ENCODE measurements around the gene PRR13. TPM values are rescaled to one million over a fixed set of nuclear protein-coding genes. Genes with fewer than 3 reads are reported as not detected.
"Not testable (repeated sequence)": the region's sequence is repeated elsewhere in the genome, so short reads cannot be mapped to it uniquely, and the experiment has no call there.

The PRR13 gene
- total RNA-seq, 1 experiment from 2014 or later, result 54.5 TPM

- H3K36me3 ChIP-seq, result peaks cover 98% of the 10 kb centered on the region
Observed at GRCh38 chr12:53472056-53472582, 30.6 kb downstream of the PRR13 start.

GRCh38 chr12:53474077-53474476 lies 32.5 kb downstream of the PRR13 start:
- H3K4me3 ChIP-seq, result no peak overlapping the region
- no peaks in the 10 kb centered on the region for H3K27me3 ChIP-seq
- H3K27ac ChIP-seq, result no peak overlapping the region
- no peaks in the 10 kb centered on the region for H3K9me3 ChIP-seq (replicated peaks)
- no peak for DNase-seq
- H3K4me1 ChIP-seq, result peaks cover 7% of the 10 kb centered on the region; the same call in 1 of the 2 replicates
- H3K36me3 ChIP-seq, result peaks cover 98% of the 10 kb centered on the region

More at GRCh38 chr12:53472056-53472582, 30.6 kb downstream of the PRR13 start:
- Histone ChIP-seq H3K27me3 (no peaks in the 10 kb centered on the region), H3K9me3 (replicated peaks) (no peaks in the 10 kb centered on the region), H3K4me1 (peaks cover 7% of the 10 kb centered on the region; the same call in 1 of the 2 replicates), H3K4me3 (no peak overlapping the region), H3K27ac (no peak overlapping the region)
- no peak for DNase-seq

GRCh38 chr12:53474819-53475218 lies 33.3 kb downstream of the PRR13 start:
- H3K4me3 ChIP-seq, result no peak overlapping the region
- no peaks in the 10 kb centered on the region for H3K27me3 ChIP-seq
- H3K9me3 ChIP-seq (replicated peaks), result no peaks in the 10 kb centered on the region
- H3K4me1 ChIP-seq, result peaks cover 7% of the 10 kb centered on the region; the same call in 1 of the 2 replicates
- H3K36me3 ChIP-seq, result peaks cover 96% of the 10 kb centered on the region
- no peak overlapping the region for H3K27ac ChIP-seq
- no peak for DNase-seq

DNA sequence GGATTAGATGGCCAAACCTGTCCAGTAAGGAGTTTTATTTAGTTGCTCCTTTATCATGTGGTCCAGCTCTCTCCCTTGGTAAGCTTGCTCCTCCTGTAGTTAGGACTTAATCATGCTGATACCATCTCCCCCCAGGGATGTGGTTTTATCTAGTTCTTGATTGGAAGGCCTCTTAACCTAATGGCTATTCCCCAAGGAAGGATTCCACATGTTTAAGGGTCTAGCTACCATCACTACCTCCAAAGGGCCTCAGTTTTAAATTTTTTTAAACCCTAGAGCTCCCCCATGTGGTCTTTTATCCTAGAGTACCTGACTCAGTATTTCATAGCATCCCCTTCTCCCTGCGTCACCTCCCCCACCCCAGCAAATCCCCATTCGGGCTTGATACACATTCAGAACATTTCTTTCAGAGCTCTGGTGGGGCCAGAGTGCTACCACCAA lies 35.3 kb downstream of the PRR13 start:
- no peaks in the 10 kb centered on the region for H3K27me3 ChIP-seq
- H3K9me3 ChIP-seq (replicated peaks), result no peaks in the 10 kb centered on the region
- no peak overlapping the region for H3K4me3 ChIP-seq
- peaks cover 7% of the 10 kb centered on the region; the same call in 1 of the 2 replicates for H3K4me1 ChIP-seq
- peak in 1 of 2 experiments; percentile 48 for DNase-seq
- H3K36me3 ChIP-seq, result peaks cover 97% of the 10 kb centered on the region
- no peak overlapping the region for H3K27ac ChIP-seq

DNA sequence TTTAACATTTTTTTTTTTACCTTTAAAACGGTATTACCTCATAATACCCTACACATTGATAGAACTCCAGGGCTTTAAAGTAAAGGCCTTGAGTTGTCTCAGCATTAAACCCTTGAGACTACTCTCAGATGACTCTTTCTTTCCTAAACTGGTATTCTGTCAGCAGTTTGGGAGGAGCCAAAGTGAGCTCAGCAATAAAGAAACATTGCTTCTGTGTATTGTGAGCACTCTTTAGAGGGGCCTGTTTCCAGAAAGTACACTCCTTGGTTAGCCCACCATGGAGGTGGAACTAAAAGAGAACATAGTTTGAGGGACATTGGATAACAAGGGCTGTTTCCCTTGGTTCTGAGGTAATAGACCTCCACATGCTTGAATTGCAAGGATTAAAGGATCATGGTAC lies 37.3 kb downstream of the PRR13 start:
- no peaks in the 10 kb centered on the region for H3K27me3 ChIP-seq
- no peaks in the 10 kb centered on the region for H3K9me3 ChIP-seq (replicated peaks)
- no peak overlapping the region for H3K27ac ChIP-seq
- peaks cover 92% of the 10 kb centered on the region for H3K36me3 ChIP-seq
- H3K4me1 ChIP-seq, result no peaks in the 10 kb centered on the region
- H3K4me3 ChIP-seq, result no peak overlapping the region
- DNase-seq, result no peak

DNA sequence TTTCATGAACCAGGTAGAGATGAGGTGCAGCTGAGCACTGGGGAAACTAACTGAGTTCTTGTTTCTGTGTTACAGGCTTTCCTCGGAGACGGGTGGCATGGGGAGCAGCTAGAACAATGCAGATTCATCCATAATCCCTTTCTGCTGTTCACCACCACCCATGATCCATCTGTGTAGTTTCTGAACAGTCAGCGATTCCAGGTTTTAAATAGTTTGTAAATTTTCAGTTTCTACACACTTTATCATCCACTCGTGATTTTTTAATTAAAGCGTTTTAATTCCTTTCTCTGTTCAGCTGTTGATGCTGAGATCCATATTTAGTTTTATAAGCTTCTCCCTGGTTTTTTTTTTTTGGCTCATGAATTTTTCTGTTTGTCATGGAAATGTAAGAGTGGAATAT lies 37.8 kb downstream of the PRR13 start:
- no peak overlapping the region for H3K27ac ChIP-seq
- DNase-seq, result no peak
- peaks cover 91% of the 10 kb centered on the region for H3K36me3 ChIP-seq
- H3K4me1 ChIP-seq, result no peaks in the 10 kb centered on the region
- H3K4me3 ChIP-seq, result no peak overlapping the region
- no peaks in the 10 kb centered on the region for H3K27me3 ChIP-seq
- H3K9me3 ChIP-seq (replicated peaks), result no peaks in the 10 kb centered on the region

DNA sequence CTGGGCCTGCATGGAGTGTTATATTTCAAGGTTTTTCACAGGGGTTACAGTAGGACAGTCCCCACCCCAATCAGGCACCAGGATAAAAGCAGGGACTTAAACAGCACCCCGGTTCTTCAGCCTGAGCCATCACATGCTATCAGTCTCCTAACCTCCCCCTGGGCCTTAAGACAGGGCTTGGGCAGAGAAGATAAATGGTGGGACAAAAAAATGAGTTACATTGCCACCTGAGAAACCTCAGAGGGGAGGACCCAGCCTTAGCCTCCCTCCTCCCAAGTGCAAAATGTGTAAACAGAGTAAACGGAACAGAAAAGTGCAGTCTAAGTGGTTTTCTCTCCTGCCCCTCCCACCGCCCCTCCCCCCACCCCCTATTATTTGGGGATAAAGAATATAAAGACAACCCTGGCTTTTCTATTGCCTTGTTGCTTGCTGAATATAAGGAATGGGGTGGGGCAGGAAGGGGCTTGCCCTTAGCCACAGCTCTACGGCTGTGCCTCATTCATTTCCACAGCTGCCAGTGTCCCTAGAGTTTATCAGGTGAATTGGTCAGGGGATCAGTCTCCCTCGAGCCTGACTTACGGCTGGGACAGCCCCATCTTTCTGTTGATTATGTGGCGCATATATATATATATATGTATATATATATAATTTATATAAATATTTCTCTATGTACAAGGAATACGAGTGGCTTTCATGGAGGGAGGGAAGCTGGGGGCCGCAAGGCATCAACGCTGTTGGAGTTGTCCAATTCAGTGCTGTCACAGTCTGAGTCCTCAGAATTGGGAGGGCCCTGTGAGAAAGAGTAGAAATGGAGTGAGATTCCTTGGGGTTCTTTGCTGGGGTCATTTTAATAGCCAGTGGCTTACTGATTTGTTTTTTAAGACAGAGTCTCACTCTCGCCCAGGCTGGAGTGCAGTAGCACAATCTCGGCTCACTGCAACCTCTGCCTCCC lies 39.2 kb downstream of the PRR13 start:
- H3K27ac ChIP-seq, result no peak overlapping the region
- H3K36me3 ChIP-seq, result peaks cover 80% of the 10 kb centered on the region
- H3K4me1 ChIP-seq, result no peaks in the 10 kb centered on the region
- H3K4me3 ChIP-seq, result no peak overlapping the region
- no peak for DNase-seq
- no peaks in the 10 kb centered on the region for H3K27me3 ChIP-seq
- H3K9me3 ChIP-seq (replicated peaks), result no peaks in the 10 kb centered on the region

DNA sequence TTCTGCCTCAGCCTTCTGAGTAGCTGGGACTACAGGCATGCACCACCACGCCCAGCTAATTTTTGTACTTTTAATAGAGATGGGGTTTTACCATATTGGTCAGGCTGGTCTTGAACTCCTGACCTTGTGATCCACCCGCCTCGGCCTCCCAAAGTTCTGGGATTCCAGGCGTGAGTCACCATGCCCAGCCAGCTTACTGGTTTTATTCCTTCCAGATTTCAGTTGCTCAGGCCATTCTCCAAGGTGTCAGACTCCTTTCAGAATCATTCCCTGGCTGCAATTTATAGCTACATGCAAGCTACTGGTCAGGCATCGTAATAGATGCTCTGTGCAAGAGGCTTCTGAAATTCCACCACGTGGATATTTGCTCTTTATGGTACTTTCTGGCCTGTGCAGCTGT lies 39.9 kb downstream of the PRR13 start:
- not testable (repeated sequence) for H3K9me3 ChIP-seq (replicated peaks); H3K27me3 ChIP-seq; H3K27ac ChIP-seq; H3K4me1 ChIP-seq; H3K4me3 ChIP-seq; DNase-seq
- H3K36me3 ChIP-seq, result peaks cover 73% of the 10 kb centered on the region

DNA sequence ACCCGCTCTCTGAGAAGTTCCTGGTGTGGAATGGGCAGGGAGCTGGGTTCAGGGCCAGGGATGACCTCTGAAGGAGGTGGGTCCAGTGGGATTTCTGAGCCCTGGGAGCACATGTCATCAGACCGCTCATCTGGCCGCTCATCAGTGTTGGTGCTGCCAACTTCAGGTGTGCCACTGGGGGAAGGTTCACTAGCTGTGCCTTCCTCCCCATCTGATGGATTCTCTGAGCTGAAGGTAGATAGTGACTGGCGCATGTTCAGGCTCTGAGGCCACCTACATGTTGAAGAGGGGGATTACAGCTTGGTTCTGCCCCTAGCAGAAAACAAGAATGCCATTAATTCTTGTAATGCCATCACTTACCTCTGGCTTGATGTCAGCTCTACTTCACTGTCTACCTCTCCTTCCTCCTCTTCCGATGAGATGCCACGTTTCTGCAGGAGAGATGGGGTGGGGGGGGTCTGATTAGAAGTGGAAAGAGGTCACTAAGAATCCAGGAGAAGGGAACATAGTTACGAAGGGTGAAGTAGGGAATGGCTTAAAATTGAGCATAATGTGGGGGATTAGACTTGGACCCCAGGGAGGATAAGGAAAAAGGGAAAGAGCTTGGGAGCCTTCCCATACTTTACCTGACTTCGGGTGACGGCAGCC lies 40.5 kb downstream of the PRR13 start:
- Histone ChIP-seq H3K27ac (no peak overlapping the region; the same call in 1 of the 2 replicates), H3K27me3 (no peaks in the 10 kb centered on the region), H3K4me1 (no peaks in the 10 kb centered on the region), H3K9me3 (replicated peaks) (no peaks in the 10 kb centered on the region), H3K4me3 (no peak overlapping the region), H3K36me3 (peaks cover 67% of the 10 kb centered on the region)
- no peak for DNase-seq

DNA sequence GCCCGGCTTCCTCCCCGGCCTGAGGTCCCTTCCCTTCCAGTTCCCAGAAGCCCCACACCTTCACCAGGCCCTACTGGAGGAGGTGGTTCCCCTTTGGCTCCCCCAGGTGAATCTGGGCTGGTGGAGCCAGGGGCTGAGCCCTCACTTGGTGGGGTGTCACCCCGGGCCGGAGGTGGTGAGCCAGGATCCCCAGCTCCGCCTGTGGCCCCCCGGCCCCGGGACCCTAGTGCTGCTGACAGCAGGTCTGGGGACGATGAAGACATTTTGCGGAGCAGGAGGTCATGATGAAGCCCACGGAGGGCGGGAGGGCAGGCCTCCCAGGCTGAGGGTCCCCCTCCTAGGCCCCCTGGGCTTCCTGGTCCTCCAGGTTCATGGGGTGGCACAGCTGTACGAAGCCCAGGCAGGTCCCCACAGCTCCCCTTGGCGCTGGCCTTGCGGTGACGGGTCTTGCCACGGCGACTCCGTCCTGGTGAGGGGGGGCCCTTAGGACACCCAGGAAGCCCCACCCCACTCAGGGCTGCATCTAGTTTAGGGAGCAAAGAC lies 41.2 kb downstream of the PRR13 start:
- H3K27ac ChIP-seq, result no peak overlapping the region
- DNase-seq, result no peak
- H3K4me3 ChIP-seq, result no peak overlapping the region
- H3K27me3 ChIP-seq, result no peaks in the 10 kb centered on the region
- no peaks in the 10 kb centered on the region for H3K9me3 ChIP-seq (replicated peaks)
- no peaks in the 10 kb centered on the region for H3K4me1 ChIP-seq
- H3K36me3 ChIP-seq, result peaks cover 60% of the 10 kb centered on the region

GRCh38 chr12:53483225-53483978 lies 41.9 kb downstream of the PRR13 start:
- DNase-seq, result peak in 1 of 2 experiments; percentile 29
- H3K36me3 ChIP-seq, result peaks cover 53% of the 10 kb centered on the region
- no peak overlapping the region for H3K27ac ChIP-seq

DNA sequence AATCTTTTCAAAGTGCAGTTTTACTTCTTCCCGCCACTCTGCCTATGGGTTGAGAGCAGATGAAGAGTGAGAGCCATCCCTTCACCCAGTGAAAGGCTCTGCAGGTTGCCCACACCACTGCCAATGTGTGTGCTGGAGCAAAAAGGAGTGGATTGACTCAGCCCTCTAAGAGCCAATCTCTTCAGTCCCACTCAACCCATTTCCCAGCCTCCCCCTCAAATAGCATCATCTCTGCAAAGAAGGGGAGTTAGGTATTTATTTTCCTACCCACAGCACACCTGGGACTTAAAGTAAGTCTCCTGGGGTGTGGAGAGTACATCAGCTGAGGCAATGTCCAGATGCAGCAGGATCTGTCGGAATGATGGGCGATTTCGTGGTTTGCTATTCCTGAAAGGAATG lies 42.4 kb downstream of the PRR13 start:
- no peak overlapping the region for H3K4me3 ChIP-seq
- no peak overlapping the region for H3K27ac ChIP-seq
- no peaks in the 10 kb centered on the region for H3K9me3 ChIP-seq (replicated peaks)
- no peaks in the 10 kb centered on the region for H3K4me1 ChIP-seq
- DNase-seq, result no peak
- peaks cover 48% of the 10 kb centered on the region for H3K36me3 ChIP-seq
- H3K27me3 ChIP-seq, result no peaks in the 10 kb centered on the region

More at GRCh38 chr12:53483225-53483978, 41.9 kb downstream of the PRR13 start:
- Histone ChIP-seq H3K27me3 (no peaks in the 10 kb centered on the region), H3K4me3 (no peak overlapping the region), H3K9me3 (replicated peaks) (no peaks in the 10 kb centered on the region), H3K4me1 (no peaks in the 10 kb centered on the region)

DNA sequence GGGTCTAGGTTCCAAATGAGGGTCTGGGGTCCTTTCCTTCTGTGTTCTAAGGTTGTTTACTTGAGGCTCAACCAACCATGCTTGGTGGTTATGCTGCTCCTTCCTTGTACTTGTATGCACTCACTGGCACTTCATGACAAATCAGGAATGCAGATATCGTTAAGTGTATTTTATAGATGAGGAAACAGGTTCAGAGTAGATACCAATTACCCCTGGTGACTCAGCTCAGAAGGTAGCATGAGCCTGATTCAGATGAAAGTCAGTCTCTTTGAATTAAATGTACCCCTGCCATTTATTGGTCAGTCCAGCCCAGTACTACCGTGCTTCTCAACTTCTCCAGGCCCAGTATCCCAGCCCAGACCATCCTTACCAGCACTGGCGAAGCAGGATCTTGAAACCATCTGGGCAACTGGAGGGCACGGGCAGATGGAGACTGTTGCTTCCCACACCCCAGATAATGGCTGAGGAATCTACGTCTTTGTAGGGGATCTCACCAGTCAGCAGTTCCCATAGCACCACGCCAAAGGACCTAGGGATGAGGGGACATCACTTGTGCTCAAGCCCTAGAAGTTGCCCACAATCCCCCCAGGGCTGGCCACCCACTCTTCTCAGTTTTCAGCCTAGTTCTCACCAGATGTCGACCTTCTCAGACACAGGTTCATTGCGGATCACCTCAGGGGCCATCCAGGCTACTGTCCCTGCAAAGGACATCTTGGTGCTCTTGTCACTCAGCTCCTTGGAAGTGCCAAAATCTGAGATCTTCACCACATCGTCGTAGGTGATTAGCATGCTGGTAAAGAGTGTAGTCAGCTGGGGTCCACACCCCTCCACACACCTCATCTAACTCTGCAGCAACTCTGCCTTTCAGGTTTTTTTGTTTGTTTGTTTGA lies 43.4 kb downstream of the PRR13 start:
- DNase-seq, result no peak
- Histone ChIP-seq H3K27ac (no peak overlapping the region), H3K4me1 (no peaks in the 10 kb centered on the region), H3K4me3 (no peak overlapping the region), H3K9me3 (replicated peaks) (no peaks in the 10 kb centered on the region), H3K36me3 (peaks cover 40% of the 10 kb centered on the region), H3K27me3 (no peaks in the 10 kb centered on the region)

All from SJCRH30 (cell line).